IMR-90 (cell line): ENCODE data around the gene ADARB2.

Source experiments
- BHLHE40 ChIP-seq: fragments of 150-350 bp; IDR thresholded peaks from 2 replicates; pipeline ENCODE4 v1.6.1; 2016; ENCODE audit warnings: mild to moderate bottlenecking, low read depth, low read length
- CEBPB ChIP-seq: IDR thresholded peaks from 2 replicates; pipeline ENCODE4 v1.6.1; 2012; ENCODE audit warnings: low read depth, low read length, improper control_type of control experiment
- CHD1 ChIP-seq: IDR thresholded peaks from 2 replicates; pipeline ENCODE4 v1.6.1; 2012; ENCODE audit warnings: low read depth, low read length, improper control_type of control experiment
- MAFK ChIP-seq: IDR thresholded peaks from 2 replicates; pipeline ENCODE4 v1.6.1; 2012; ENCODE audit warnings: low read depth, low read length, improper control_type of control experiment
- MAZ ChIP-seq: IDR thresholded peaks from 2 replicates; pipeline ENCODE4 v1.6.1; 2012; ENCODE audit warnings: low read depth, mild to moderate bottlenecking, low read length, improper control_type of control experiment, moderate library complexity, borderline replicate concordance
- MXI1 ChIP-seq: IDR thresholded peaks from 2 replicates; pipeline ENCODE4 v1.6.1; 2012; ENCODE audit warnings: low read depth, mild to moderate bottlenecking, low read length, moderate library complexity, borderline replicate concordance
- POLR2A ChIP-seq: IDR thresholded peaks from 2 replicates; pipeline ENCODE4 v1.6.1; 2012; ENCODE audit warnings: mild to moderate bottlenecking, low read depth, low read length
- RCOR1 ChIP-seq: IDR thresholded peaks from 2 replicates; pipeline ENCODE4 v1.6.1; 2012; ENCODE audit warnings: mild to moderate bottlenecking, low read length, improper control_type of control experiment; ENCODE audit not compliant: insufficient replicate concordance
- RFX5 ChIP-seq: IDR thresholded peaks from 2 replicates; pipeline ENCODE4 v1.8.0; 2012; ENCODE audit warnings: low read depth, mild to moderate bottlenecking, low read length, moderate library complexity
- SMC3 ChIP-seq: fragments of 150-350 bp; IDR thresholded peaks from 2 replicates; pipeline ENCODE4 v1.6.1; 2016; ENCODE audit warnings: low read depth, mild to moderate bottlenecking, antibody characterized with exemption, low read length, moderate library complexity
- TF ChIP-seq, protein P1 (sequence below): conservative IDR thresholded peaks from 2 replicates; pipeline ENCODE4 v1.5.1; 2012; ENCODE audit warnings: mild to moderate bottlenecking, low read depth, low read length, improper control_type of control experiment
- TF ChIP-seq, protein P2 (sequence below): fragments of 150-350 bp; IDR thresholded peaks from 2 replicates; pipeline ENCODE4 v1.6.1; 2017; ENCODE audit warnings: mild to moderate bottlenecking, antibody characterized with exemption, low read length, low read depth
- TF ChIP-seq, protein P3 (sequence below): fragments of 150-350 bp; IDR thresholded peaks from 2 replicates; pipeline ENCODE4 v1.6.1; 2016; ENCODE audit warnings: low read depth, mild to moderate bottlenecking, low read length, moderate library complexity, borderline replicate concordance

DNA sequence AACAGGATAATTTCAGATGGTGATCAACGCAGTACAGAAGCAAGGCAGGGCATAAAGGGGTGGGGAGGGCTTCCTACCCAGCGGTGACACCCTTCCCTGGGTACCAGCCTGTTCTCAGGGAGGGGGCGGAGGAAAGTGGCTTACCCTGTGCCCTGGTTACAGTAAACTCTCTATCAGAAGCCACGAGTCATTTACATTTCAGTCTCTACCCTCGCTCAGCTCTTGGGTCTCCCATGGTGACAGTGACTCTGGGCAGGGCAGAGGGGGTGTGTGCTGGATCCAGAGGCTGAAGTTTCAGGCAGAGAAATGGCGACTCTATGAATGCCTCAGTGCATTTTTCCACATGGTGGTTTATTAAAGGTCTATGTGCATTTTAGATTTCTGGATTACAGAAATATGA, 107.0 kb downstream of the ADARB2 start:
- TF ChIP-seq POLR2A, result no peak
- TF ChIP-seq, protein P1, sequence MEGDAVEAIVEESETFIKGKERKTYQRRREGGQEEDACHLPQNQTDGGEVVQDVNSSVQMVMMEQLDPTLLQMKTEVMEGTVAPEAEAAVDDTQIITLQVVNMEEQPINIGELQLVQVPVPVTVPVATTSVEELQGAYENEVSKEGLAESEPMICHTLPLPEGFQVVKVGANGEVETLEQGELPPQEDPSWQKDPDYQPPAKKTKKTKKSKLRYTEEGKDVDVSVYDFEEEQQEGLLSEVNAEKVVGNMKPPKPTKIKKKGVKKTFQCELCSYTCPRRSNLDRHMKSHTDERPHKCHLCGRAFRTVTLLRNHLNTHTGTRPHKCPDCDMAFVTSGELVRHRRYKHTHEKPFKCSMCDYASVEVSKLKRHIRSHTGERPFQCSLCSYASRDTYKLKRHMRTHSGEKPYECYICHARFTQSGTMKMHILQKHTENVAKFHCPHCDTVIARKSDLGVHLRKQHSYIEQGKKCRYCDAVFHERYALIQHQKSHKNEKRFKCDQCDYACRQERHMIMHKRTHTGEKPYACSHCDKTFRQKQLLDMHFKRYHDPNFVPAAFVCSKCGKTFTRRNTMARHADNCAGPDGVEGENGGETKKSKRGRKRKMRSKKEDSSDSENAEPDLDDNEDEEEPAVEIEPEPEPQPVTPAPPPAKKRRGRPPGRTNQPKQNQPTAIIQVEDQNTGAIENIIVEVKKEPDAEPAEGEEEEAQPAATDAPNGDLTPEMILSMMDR, result no peak
- TF ChIP-seq CHD1, result no peak
- TF ChIP-seq BHLHE40, result no peak
- no peak for TF ChIP-seq RCOR1
- no peak for TF ChIP-seq MXI1
- TF ChIP-seq, protein P2, sequence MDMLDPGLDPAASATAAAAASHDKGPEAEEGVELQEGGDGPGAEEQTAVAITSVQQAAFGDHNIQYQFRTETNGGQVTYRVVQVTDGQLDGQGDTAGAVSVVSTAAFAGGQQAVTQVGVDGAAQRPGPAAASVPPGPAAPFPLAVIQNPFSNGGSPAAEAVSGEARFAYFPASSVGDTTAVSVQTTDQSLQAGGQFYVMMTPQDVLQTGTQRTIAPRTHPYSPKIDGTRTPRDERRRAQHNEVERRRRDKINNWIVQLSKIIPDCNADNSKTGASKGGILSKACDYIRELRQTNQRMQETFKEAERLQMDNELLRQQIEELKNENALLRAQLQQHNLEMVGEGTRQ, result no peak
- no peak for TF ChIP-seq MAZ
- TF ChIP-seq SMC3, result no peak
- no peak for TF ChIP-seq CEBPB
- no peak for TF ChIP-seq MAFK
- TF ChIP-seq, protein P3, sequence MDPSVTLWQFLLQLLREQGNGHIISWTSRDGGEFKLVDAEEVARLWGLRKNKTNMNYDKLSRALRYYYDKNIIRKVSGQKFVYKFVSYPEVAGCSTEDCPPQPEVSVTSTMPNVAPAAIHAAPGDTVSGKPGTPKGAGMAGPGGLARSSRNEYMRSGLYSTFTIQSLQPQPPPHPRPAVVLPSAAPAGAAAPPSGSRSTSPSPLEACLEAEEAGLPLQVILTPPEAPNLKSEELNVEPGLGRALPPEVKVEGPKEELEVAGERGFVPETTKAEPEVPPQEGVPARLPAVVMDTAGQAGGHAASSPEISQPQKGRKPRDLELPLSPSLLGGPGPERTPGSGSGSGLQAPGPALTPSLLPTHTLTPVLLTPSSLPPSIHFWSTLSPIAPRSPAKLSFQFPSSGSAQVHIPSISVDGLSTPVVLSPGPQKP, result no peak
- no peak for TF ChIP-seq RFX5
